Measurements from ENCODE around the gene THAP8.

THAP8 gene

DNA sequence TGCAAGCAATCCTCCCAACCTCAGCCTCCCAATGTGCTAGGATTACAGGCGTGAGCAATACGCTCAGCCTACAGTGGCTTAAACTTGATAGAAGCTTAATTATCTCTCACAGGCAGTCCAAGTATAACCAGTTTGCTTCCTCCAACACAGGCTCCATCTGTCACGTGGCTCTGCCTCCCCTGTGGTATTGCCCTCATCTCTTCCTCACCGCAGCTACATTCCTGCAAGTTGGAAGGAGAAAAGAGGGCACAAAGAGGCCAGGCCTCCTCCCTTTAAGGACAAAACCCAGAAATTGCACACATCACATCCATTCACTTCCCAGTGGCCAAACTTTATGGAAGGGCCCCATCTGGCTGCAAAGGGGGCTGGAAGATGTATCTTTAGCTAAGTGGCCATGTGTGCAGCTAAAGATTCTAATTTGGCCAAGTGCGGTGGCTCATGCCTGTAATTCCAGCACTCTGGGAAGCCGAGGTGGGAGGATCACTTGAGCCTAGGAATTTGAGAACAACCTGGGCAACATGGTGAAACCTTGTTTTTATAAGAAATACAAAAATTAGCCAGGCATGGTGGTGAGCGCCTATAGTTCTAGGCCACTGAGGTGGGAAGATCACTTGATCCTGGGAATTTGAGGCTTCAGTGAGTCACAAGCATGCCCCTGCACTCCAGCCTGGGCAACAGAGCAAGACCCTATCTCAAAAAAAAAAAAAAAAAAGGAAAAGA lies 62.2 kb downstream of the THAP8 start:
- no peak for DNase-seq

DNA sequence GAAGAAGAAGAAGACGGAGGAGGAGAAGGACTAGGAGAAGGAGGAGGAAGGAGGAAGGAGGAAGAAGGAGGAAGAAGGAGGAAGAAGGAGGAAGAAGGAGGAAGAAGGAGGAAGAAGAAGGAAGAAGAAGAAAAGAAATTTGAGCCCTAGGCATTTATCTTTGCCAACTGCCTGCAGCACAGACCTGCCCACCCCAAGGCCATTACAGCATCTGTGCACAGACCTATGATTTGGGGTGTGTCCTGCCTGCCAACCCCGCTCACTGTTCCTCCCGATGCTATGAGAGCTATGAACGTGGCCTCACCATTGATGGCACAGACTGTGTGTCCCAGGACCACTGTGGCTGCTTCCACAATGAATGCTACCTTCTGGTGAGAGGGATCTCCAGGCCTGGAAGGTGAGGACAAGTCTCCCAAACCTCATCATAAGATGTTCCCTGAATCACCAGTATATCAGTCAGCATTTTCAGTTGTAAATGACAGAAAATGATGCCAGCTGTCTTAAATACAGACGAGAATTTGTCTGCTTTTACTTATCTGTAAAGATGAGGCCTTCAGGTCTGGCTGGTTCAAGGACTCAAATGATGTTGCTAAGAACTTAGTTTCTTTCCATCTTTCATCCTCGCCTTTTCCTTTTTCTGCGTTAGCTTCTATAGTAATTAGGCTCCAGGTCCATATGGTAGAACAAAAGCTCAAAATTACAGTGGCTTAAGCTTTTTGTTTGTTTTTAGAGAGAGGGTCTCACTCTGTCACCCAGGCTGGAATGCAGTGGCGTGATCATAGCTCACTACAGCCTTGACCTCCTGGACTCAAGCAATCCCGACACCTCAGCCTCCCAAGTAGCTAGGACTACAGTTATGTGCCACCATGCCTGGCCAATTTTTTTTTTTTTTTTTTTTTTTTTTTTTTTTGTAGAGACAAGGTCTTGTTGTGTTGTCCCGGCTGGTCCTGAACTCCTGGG lies 63.0 kb downstream of the THAP8 start:
- DNase-seq, result no peak

DNA sequence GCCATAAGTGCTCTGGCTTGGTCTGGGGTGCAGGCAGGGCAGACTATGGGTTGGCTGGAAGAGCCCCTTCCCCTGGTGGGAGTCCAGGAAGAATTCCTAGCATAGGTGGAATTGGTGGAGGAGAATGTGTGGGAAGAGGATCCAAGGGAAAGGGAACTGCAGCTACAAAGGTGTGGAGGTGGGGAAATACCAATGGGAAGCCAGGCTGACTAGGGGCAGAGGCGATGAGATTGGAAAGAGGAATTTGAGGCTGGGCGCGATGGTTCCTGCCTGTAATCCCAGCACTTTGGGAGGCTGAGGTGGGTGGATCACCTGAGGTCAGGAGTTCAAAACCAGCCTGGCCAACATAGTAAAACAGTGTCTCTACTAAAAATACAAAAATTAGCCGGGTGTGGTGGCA lies 63.9 kb downstream of the THAP8 start:
- no peak for DNase-seq

DNA sequence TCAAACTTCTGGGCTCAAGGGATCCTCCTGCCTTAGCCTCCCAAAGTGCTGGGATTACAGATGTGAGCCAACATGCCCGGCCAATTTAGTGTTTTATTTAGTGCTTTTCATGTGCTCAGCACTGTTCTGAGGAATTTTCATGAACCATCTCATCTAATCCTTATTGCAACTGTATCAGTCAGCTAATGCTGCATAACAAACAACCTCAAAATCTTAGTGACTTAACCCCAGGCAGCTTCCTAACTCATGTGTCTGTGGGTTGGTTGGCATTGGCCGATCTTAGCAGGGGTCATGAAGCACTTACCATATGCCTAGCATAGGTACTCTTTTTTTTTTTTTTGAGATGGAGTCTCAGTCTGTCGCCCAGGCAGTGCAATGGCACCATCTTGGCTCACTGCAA lies 65.3 kb downstream of the THAP8 start:
- no peak for DNase-seq

DNA sequence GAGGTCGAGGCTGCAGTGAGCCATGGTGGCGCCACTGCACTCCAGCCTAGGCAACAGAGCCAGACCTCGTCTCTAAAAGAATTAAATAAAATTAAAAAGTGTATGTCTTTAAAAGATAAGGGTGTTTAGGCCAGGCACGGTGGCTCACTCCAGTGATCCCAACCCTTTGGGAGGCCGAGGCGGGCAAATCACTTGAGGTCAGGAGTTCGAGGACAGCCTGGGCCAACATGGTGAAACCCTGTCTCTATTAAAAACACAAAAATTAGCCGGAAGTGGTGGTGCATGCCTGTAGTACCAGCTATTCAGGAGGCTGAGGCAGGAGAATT lies 66.6 kb downstream of the THAP8 start:
- no peak for DNase-seq

DNA sequence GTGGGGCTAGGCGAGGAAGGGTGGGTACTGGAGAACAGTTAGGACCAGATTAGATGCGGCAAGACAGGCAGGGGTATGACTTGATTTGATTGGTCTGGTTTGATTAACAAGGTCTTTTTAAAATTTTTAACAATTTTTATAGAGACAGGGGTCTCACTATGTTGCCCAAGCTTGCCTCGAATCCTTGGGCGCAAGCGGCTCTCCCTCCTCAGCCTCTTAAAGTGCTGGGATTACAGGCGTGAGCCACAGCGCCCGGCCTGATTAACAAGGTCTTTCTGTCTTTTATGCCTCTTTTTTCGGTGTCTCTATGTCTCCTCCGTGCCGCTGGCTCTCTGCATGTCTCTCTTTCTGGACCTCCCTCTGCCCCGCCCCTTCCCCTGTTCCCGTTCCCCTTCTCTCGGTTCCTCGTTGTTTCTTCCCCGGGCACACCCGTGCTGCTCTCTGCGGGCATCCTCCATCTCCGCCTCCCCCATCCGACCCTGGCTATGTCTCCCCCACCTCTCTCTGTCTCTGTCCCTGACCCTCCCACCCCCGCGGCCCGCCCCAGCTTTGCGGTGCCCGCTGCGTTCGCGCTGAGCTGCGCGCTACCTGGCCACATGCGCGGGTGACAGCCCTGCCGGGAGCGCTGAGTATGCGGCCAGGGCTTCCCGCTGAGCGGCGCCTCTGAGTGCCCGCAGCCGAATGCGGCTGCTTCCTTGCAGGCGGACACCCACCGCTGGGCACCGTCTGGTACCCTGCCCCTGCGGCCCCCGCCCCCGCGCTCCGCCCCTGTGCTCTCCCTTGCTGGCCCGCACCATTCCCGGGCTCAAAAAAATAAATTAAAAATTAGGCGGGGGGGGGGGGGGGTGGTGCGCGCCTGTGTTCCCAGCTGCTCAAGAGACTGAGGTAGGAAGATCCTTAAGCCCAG lies 67.2 kb downstream of the THAP8 start:
- DNase-seq, result no peak

DNA sequence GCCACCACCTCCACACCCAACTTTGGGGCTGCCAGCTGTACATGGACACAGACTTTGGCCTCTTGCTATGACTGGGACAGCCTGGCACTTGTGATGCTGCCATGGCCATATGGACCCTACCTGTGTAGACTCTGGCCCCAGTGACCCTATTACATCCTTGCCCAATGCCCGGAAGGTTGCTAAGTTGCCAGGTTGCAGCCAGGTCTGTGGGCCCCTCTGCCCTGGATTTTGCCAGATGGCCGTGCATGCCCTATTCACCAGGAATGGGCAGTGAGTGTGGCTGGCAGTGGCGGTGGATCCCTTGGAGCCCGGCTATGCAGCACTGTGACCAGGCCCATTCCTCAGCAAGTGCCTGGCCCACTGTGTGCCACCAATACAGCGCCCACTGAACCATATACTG lies 68.0 kb downstream of the THAP8 start:
- no peak for DNase-seq

All from DMS153 (cell line).